IPS-18a (cell line): ENCODE data around the gene FCHSD2.
"Not testable (repeated sequence)": the region's sequence is repeated elsewhere in the genome, so short reads cannot be mapped to it uniquely, and the experiment has no call there.

ENCODE experiments used
- H3K27ac ChIP-seq: one replicate; pipeline ENCODE4 v1.5.1; 2013; ENCODE audit warnings: low read length
- H3K27me3 ChIP-seq: one replicate; pipeline ENCODE4 v1.6.1; 2013; ENCODE audit warnings: mild to moderate bottlenecking, low read length; ENCODE audit not compliant: control insufficient read depth, insufficient read depth
- H3K36me3 ChIP-seq: one replicate; pipeline ENCODE4 v1.6.1; 2013; ENCODE audit warnings: low read depth, low read length; ENCODE audit not compliant: control insufficient read depth
- H3K4me1 ChIP-seq: one replicate; pipeline ENCODE4 v1.6.1; 2013; ENCODE audit warnings: low read depth, low read length; ENCODE audit not compliant: control insufficient read depth
- H3K4me3 ChIP-seq: one replicate; pipeline ENCODE4 v1.5.1; 2013; ENCODE audit warnings: low read length
- H3K9ac ChIP-seq: one replicate; pipeline ENCODE4 v1.6.1; 2013; ENCODE audit warnings: mild to moderate bottlenecking, low read length, moderate library complexity
- H3K9me3 ChIP-seq: one replicate; pipeline ENCODE4 v1.6.1; 2013; ENCODE audit warnings: low read depth, low read length; ENCODE audit not compliant: control insufficient read depth

Gene FCHSD2

DNA sequence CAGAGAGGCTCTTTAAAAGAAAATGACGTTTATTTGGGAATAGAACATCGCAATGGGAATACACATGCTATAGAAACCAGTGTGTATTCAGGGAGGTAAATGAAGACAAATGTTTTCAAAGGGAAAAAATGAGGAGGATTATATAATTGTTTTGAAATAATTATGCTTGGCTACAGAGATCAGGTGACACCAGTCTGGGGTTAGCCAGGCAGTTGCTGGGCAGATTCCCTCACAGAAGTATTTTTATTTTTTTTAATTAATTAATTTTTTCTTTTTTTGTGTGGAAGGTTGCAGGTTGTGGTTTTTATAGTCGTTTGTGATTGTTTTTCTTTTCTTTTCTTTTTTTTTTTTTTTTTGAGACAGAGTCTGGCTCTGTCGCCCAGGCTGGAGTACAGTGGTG, 342.7 kb downstream of the FCHSD2 start:
- Histone ChIP-seq H3K9me3 (no peaks in the 10 kb centered on the region), H3K36me3 (no peaks in the 10 kb centered on the region), H3K9ac (no peak overlapping the region), H3K27me3 (no peaks in the 10 kb centered on the region), H3K4me3 (no peak overlapping the region), H3K27ac (no peak overlapping the region), H3K4me1 (peaks cover 8% of the 10 kb centered on the region)

GRCh38 chr11:72798361-72798760, 343.8 kb downstream of the FCHSD2 start:
- H3K27me3 ChIP-seq = no peaks in the 10 kb centered on the region
- no peak overlapping the region for H3K4me3 ChIP-seq
- no peaks in the 10 kb centered on the region for H3K9me3 ChIP-seq
- H3K27ac ChIP-seq = no peak overlapping the region
- H3K9ac ChIP-seq = no peak overlapping the region
- H3K4me1 ChIP-seq = peaks cover 8% of the 10 kb centered on the region
- H3K36me3 ChIP-seq = no peaks in the 10 kb centered on the region

- peak within 1 kb of the TSS; percentile 83 for H3K27ac ChIP-seq
- peak within 1 kb of the TSS; percentile 94 for H3K4me3 ChIP-seq
- H3K4me1 ChIP-seq = peaks cover 7% of the 10 kb centered on the region
- no peaks in the 10 kb centered on the region for H3K27me3 ChIP-seq
- peak within 1 kb of the TSS; percentile 80 for H3K9ac ChIP-seq
- no peaks in the 10 kb centered on the region for H3K9me3 ChIP-seq
- no peaks in the 10 kb centered on the region for H3K36me3 ChIP-seq
These were observed 348.4 kb downstream of the FCHSD2 start, which contains the start of gene STARD10 for GRCh38 chr11:72793425-72794367. Gene STARD10 (minus strand): TSS chr11:72794047. CDS start chr11:72781181, 12,866 bp downstream.

GRCh38 chr11:72793076-72793424, 349.1 kb downstream of the FCHSD2 start:
- Histone ChIP-seq H3K9me3 (no peaks in the 10 kb centered on the region), H3K36me3 (no peaks in the 10 kb centered on the region), H3K27me3 (no peaks in the 10 kb centered on the region), H3K9ac (no peak overlapping the region), H3K4me3 (peak overlapping the region; percentile 94), H3K27ac (no peak overlapping the region), H3K4me1 (peaks cover under 1% of the 10 kb centered on the region)

DNA sequence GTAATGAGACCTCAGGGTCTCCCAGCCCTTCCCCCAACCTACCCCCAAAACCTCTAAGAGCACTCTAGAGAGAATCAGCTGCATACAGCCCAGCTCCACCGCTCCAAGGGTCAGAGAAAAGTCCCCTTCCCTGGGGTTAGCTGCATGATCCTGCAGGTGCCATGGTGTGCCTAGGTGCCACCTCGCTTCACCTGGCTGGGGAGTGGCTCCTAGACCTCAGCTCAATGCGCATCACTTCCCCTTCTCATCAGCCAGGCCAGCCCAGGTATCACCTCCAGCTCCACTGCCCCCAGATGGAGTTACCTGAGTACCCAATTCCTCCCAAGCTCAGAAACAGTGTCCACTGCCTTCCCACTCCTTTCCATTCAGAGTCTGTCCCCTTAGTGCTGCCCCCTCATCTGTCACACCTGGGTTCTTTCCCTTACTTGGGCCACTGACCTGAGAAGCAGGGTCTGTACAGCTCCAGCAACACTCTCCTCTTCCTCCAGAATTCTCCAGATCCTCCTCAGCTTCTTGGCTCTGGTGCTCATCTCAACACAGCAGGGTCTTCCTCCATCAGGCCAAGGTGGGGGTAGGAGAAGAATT, 349.6 kb downstream of the FCHSD2 start:
- Histone ChIP-seq H3K9me3 (no peaks in the 10 kb centered on the region), H3K9ac (no peak overlapping the region), H3K4me1 (no peaks in the 10 kb centered on the region), H3K27ac (no peak overlapping the region), H3K27me3 (no peaks in the 10 kb centered on the region), H3K36me3 (no peaks in the 10 kb centered on the region), H3K4me3 (no peak overlapping the region)

- H3K27ac ChIP-seq, H3K36me3 ChIP-seq, H3K4me1 ChIP-seq, H3K27me3 ChIP-seq, H3K4me3 ChIP-seq, H3K9ac ChIP-seq, H3K9me3 ChIP-seq: not testable (repeated sequence)
These were observed 350.9 kb downstream of the FCHSD2 start for GRCh38 chr11:72791228-72791627.

DNA sequence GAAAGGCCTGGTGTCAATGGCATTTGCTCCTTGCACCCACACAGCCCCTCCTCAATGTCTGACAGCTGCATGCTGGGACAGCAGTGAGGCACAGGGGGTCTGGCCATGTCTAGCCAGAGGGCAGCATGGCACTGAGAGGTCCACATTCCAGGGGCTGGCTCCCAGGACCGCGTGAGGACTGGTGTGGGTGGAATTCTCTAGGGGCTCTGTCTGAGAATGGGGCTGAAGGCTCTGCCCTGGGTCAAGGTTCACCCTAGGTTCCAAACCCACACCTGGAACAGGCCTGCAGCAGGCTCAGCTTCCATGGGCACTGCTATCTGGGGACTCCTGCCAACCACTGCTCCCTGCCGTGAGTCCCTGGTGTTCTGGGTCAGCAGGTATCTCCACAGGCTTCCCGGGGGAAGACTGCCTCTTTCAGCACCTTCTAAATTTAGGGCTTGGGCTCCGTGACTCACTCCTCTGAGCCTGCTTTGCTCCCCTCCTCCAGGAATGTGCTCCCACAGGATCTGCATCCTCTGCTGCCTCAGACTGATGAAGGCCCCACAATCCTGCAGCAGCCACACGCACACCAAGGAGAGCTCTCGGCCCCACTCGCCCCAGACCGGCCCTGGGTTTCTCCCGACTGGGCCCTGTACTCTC, 352.5 kb downstream of the FCHSD2 start:
- Histone ChIP-seq H3K27ac (no peak overlapping the region), H3K27me3 (no peaks in the 10 kb centered on the region), H3K9ac (no peak overlapping the region), H3K9me3 (no peaks in the 10 kb centered on the region), H3K36me3 (no peaks in the 10 kb centered on the region), H3K4me3 (no peak overlapping the region), H3K4me1 (peaks cover 5% of the 10 kb centered on the region)

DNA sequence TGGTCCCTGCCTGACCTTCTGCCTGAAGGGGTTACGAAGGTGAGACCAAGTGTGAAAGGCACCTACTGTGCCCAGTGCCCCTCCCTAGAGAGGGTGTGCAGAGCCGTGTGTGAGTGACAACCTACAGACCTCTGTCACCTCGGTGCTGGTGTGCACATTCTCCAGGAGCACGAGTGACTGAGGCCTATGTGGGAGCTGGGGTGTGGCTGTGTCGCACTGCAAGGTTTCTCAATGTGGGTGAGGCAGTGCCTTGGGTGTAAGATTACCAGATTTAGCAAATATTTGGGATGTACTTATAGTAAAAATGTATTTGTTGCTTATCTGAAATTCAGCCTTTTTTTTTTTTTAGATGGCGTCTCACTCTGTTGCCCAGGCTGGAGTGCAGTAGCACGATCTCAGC, 353.9 kb downstream of the FCHSD2 start:
- Histone ChIP-seq H3K27ac (no peak overlapping the region), H3K4me3 (no peak overlapping the region), H3K27me3 (no peaks in the 10 kb centered on the region), H3K36me3 (no peaks in the 10 kb centered on the region), H3K9ac (no peak overlapping the region), H3K4me1 (peaks cover 5% of the 10 kb centered on the region), H3K9me3 (no peaks in the 10 kb centered on the region)

- Histone ChIP-seq H3K27ac (no peak overlapping the region), H3K9me3 (no peaks in the 10 kb centered on the region), H3K27me3 (peaks cover under 1% of the 10 kb centered on the region), H3K9ac (no peak overlapping the region), H3K36me3 (no peaks in the 10 kb centered on the region), H3K4me3 (no peak overlapping the region), H3K4me1 (peaks cover 5% of the 10 kb centered on the region)
These were observed 354.7 kb downstream of the FCHSD2 start for GRCh38 chr11:72787216-72788104.
